Loucy (cell line): ENCODE measurements around the gene CCDC158.

Experiments
- H2AFZ ChIP-seq: fragments of 200-600 bp; sonication (generic); 2 replicates; pipeline ENCODE4 v1.6.0; 2016; ENCODE audit warnings: antibody characterized with exemption, mild to moderate bottlenecking, low read length, moderate library complexity
- H3F3A ChIP-seq: fragments of 200-600 bp; 2 replicates; pipeline ENCODE4 v1.6.0; 2016; ENCODE audit warnings: antibody characterized with exemption, low read depth, mild to moderate bottlenecking
- H3K27me3 ChIP-seq: fragments of 200-600 bp; sonication (generic); 2 replicates; pipeline ENCODE4 v1.6.1; 2014; ENCODE audit warnings: low read length, mild to moderate bottlenecking; ENCODE audit not compliant: insufficient read depth, poor library complexity, severe bottlenecking
- H3K36me3 ChIP-seq: fragments of 200-600 bp; sonication (generic); 2 replicates; pipeline ENCODE4 v1.6.1; 2016; ENCODE audit warnings: low read length; ENCODE audit not compliant: insufficient read depth
- H3K4me1 ChIP-seq: fragments of 200-600 bp; sonication (generic); 2 replicates; pipeline ENCODE4 v1.5.1; 2014; ENCODE audit warnings: low read length, mild to moderate bottlenecking; ENCODE audit not compliant: insufficient read depth, poor library complexity, severe bottlenecking
- H3K4me2 ChIP-seq: fragments of 200-600 bp; sonication (generic); 2 replicates; pipeline ENCODE4 v1.6.0; 2014; ENCODE audit warnings: antibody characterized with exemption, low read length, low read depth, mild to moderate bottlenecking; ENCODE audit not compliant: poor library complexity, severe bottlenecking
- H3K4me3 ChIP-seq: fragments of 200-600 bp; sonication (generic); 2 replicates; pipeline ENCODE4 v1.5.1; 2014; ENCODE audit warnings: low read length, mild to moderate bottlenecking, mixed read lengths; ENCODE audit not compliant: poor library complexity, severe bottlenecking
- H3K79me2 ChIP-seq: fragments of 200-600 bp; sonication (generic); 2 replicates; pipeline ENCODE4 v1.6.1; 2014; ENCODE audit warnings: low read length; ENCODE audit not compliant: insufficient read depth
- H3K9ac ChIP-seq: fragments of 200-600 bp; sonication (generic); 2 replicates; pipeline ENCODE4 v1.6.0; 2014; ENCODE audit warnings: mild to moderate bottlenecking, low read depth, low read length, moderate library complexity; ENCODE audit not compliant: poor library complexity, severe bottlenecking
- H3K9me2 ChIP-seq: fragments of 200-600 bp; sonication (generic); replicated peaks from 2 replicates; pipeline ENCODE4 v1.6.1; 2016; ENCODE audit warnings: low read depth, low read length, mixed read lengths
- H3K9me3 ChIP-seq: fragments of 200-600 bp; sonication (generic); 2 replicates; pipeline ENCODE4 v1.6.1; 2014; ENCODE audit warnings: mild to moderate bottlenecking, antibody characterized with exemption, low read length, low read depth; ENCODE audit not compliant: insufficient read depth
- H4K20me1 ChIP-seq: fragments of 200-600 bp; sonication (generic); 2 replicates; pipeline ENCODE4 v1.6.0; 2014; ENCODE audit warnings: antibody characterized with exemption, low read length, mild to moderate bottlenecking; ENCODE audit not compliant: insufficient read depth, poor library complexity, severe bottlenecking
- CTCF ChIP-seq: fragments of 200-600 bp; sonication (generic); conservative IDR thresholded peaks from 2 replicates; pipeline ENCODE4 v1.5.1; 2014; ENCODE audit warnings: mild to moderate bottlenecking, antibody characterized with exemption, low read length
- EZH2phosphoT487 ChIP-seq: fragments of 200-600 bp; IDR thresholded peaks from 2 replicates; pipeline ENCODE4 v1.6.1; 2018; ENCODE audit warnings: antibody characterized with exemption, mild to moderate bottlenecking, moderate library complexity, borderline replicate concordance

CCDC158 gene

GRCh38 chr4:76377481-76377901, 43.5 kb downstream of the CCDC158 start:
- no peaks in the 10 kb centered on the region for H3F3A ChIP-seq
- no peaks in the 10 kb centered on the region for H3K79me2 ChIP-seq
- no peaks in the 10 kb centered on the region for H3K36me3 ChIP-seq
- H2AFZ ChIP-seq, result no peak overlapping the region
- H3K4me1 ChIP-seq, result peaks cover 11% of the 10 kb centered on the region
- no peaks in the 10 kb centered on the region for H3K9me3 ChIP-seq
- H3K4me2 ChIP-seq, result no peak overlapping the region
- no peak overlapping the region for H3K9ac ChIP-seq
- no peak overlapping the region for H3K4me3 ChIP-seq
- TF ChIP-seq CTCF, result no peak
- no peaks in the 10 kb centered on the region for H3K9me2 ChIP-seq
- H3K27me3 ChIP-seq, result no peaks in the 10 kb centered on the region
- H4K20me1 ChIP-seq, result no peaks in the 10 kb centered on the region

GRCh38 chr4:76376534-76376933, 44.4 kb downstream of the CCDC158 start:
- peaks cover 11% of the 10 kb centered on the region for H3K4me1 ChIP-seq
- no peak overlapping the region for H3K4me2 ChIP-seq
- no peaks in the 10 kb centered on the region for H3K9me2 ChIP-seq
- no peaks in the 10 kb centered on the region for H3K36me3 ChIP-seq
- no peaks in the 10 kb centered on the region for H4K20me1 ChIP-seq
- H3K9ac ChIP-seq, result no peak overlapping the region
- no peaks in the 10 kb centered on the region for H3F3A ChIP-seq
- H3K79me2 ChIP-seq, result no peaks in the 10 kb centered on the region
- H2AFZ ChIP-seq, result no peak overlapping the region
- no peaks in the 10 kb centered on the region for H3K9me3 ChIP-seq
- no peak overlapping the region for H3K4me3 ChIP-seq
- TF ChIP-seq EZH2phosphoT487, result no peak
- TF ChIP-seq CTCF, result no peak
- no peaks in the 10 kb centered on the region for H3K27me3 ChIP-seq

DNA sequence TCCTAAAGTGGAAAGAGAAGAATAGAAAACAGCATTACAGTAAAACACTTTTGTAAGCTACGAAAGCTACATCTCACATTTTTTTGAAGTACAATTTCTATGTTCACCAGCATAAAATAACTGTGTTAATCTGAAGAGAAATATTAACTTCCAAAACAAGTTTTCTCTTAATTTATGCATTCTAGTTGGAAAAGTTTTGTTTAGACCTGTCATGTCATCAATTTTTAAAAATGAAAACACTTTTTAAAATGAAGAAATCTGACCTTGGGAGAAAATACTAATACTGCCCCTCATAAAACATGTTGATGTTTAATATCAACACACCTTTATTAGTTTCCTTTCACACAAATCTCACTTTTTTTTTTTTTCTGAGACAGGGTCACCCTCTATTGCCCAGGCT, 45.2 kb downstream of the CCDC158 start:
- H2AFZ ChIP-seq, result peak overlapping the region; percentile 64; the same call in 1 of the 2 replicates

More for the DNA sequence above, 45.2 kb downstream of the CCDC158 start:
- peak overlapping the region; percentile 61 for H3K4me2 ChIP-seq
- H3K9me2 ChIP-seq, result no peaks in the 10 kb centered on the region
- no peaks in the 10 kb centered on the region for H4K20me1 ChIP-seq
- TF ChIP-seq CTCF (no peak), EZH2phosphoT487 (no peak)
- H3K27me3 ChIP-seq, result no peaks in the 10 kb centered on the region
- H3K4me1 ChIP-seq, result peaks cover 11% of the 10 kb centered on the region
- H3K36me3 ChIP-seq, result no peaks in the 10 kb centered on the region
- H3K4me3 ChIP-seq, result no peak overlapping the region
- H3K9me3 ChIP-seq, result no peaks in the 10 kb centered on the region
- H3K9ac ChIP-seq, result no peak overlapping the region
- no peaks in the 10 kb centered on the region for H3F3A ChIP-seq
- H3K79me2 ChIP-seq, result no peaks in the 10 kb centered on the region
